ENCODE results near the gene PAPSS2.

DNA sequence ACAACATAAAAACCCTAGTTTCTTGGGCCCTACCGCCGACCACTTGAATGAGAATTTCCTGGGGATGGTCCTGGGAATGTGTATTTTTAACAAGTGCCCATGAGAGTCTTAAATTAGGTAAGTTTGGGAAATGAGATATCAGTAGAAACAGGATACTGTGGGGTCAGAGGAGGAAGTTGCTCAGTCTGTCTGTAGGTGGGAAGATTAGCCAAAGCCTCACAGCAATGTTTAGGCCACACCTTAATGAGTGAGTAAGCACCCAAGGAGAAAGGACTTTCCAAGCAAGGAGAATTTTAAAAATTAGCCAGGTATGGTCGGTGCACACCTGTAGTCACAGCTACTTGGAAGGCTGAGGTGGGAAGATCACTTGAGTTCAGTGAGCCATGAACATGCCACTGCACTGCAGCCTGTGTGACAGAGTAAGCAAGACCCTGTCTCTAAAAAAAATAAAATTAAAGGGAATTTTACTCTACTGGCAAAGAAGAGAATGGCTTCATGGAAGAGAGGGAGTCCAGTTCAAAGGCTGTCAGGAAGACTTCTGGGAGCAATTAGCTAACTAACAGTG lies 31.9 kb downstream of the PAPSS2 start:
- TF ChIP-seq, protein P1, sequence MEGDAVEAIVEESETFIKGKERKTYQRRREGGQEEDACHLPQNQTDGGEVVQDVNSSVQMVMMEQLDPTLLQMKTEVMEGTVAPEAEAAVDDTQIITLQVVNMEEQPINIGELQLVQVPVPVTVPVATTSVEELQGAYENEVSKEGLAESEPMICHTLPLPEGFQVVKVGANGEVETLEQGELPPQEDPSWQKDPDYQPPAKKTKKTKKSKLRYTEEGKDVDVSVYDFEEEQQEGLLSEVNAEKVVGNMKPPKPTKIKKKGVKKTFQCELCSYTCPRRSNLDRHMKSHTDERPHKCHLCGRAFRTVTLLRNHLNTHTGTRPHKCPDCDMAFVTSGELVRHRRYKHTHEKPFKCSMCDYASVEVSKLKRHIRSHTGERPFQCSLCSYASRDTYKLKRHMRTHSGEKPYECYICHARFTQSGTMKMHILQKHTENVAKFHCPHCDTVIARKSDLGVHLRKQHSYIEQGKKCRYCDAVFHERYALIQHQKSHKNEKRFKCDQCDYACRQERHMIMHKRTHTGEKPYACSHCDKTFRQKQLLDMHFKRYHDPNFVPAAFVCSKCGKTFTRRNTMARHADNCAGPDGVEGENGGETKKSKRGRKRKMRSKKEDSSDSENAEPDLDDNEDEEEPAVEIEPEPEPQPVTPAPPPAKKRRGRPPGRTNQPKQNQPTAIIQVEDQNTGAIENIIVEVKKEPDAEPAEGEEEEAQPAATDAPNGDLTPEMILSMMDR (IDR thresholded peaks at IDR 0.05): no peak
- no peak for TF ChIP-seq POLR2A (IDR thresholded peaks at IDR 0.05)

Measured in lower leg skin (tissue), 3 donors.